ENCODE measurements around the gene ITGB3BP. TPM values are rescaled to one million over a fixed set of nuclear protein-coding genes. Genes with fewer than 3 reads are reported as not detected.

The ITGB3BP gene
- total RNA-seq, 2 donors from 2014 or later = 6.7 TPM; not detected in 1

- H3K4me1 ChIP-seq = no peaks in the 10 kb centered on the region
- intact Hi-C loops (cut with DNase I) = no loop called here
- TF ChIP-seq POLR2A (IDR thresholded peaks at IDR 0.05) = no peak
- no peak for TF ChIP-seq CTCF (IDR thresholded peaks at IDR 0.05)
- no peaks in the 10 kb centered on the region for H3K9me3 ChIP-seq
- no peak for ATAC-seq
- DNase-seq = no peak
- H3K36me3 ChIP-seq (replicated peaks in 1 of 2; ENCODE audit: insufficient read depth in 1 of 2, low read depth in 2 of 2) = no peaks in the 10 kb centered on the region
- no peak overlapping the region for H3K27ac ChIP-seq
- no peaks in the 10 kb centered on the region for H3K27me3 ChIP-seq
- no peak overlapping the region for H3K4me3 ChIP-seq
Measured at GRCh38 chr1:63405021-63405420, 118.0 kb downstream of the ITGB3BP start.

GRCh38 chr1:63403386-63403785 is 119.6 kb downstream of the ITGB3BP start:
- Histone ChIP-seq H3K27me3 (no peaks in the 10 kb centered on the region), H3K4me3 (no peak overlapping the region), H3K9me3 (no peaks in the 10 kb centered on the region), H3K36me3 (replicated peaks in 1 of 2; ENCODE audit: insufficient read depth in 1 of 2, low read depth in 2 of 2) (no peaks in the 10 kb centered on the region), H3K4me1 (no peaks in the 10 kb centered on the region), H3K27ac (no peak overlapping the region)
- TF ChIP-seq POLR2A (IDR thresholded peaks at IDR 0.05) (no peak), CTCF (IDR thresholded peaks at IDR 0.05) (no peak)
- ATAC-seq (no peak), DNase-seq (no peak)
- intact Hi-C loops (cut with DNase I) = no loop called here
- WGBS, 2 donors = 44 to 73% methylated on average over 3 of the region's 3 CpGs

GRCh38 chr1:63401945-63402344 is 121.1 kb downstream of the ITGB3BP start:
- WGBS, 2 donors = 81% methylated on average over 4 of the region's 4 CpGs
- DNase-seq = no peak
- intact Hi-C loops (cut with DNase I) = no loop called here
- ATAC-seq = no peak
- H3K27ac ChIP-seq = no peak overlapping the region
- no peak overlapping the region for H3K4me3 ChIP-seq
- H3K9me3 ChIP-seq = no peaks in the 10 kb centered on the region
- H3K4me1 ChIP-seq = no peaks in the 10 kb centered on the region
- H3K27me3 ChIP-seq = no peaks in the 10 kb centered on the region
- TF ChIP-seq CTCF (IDR thresholded peaks at IDR 0.05) (no peak), POLR2A (IDR thresholded peaks at IDR 0.05) (no peak)
- no peaks in the 10 kb centered on the region for H3K36me3 ChIP-seq (replicated peaks in 1 of 2; ENCODE audit: insufficient read depth in 1 of 2, low read depth in 2 of 2)

Small RNA genes within 50 kb of the gene (small RNA-seq; reads per million reads assigned to genes)
- gene RF02105 (not detected), gene RF02106 (not detected), gene RF02107 (not detected), gene RF02108 (not detected), gene RF02109 (not detected), gene RF02110 (not detected), gene RN7SL488P (not detected), gene RNU7-123P (not detected)

Other genes starting within 250 kb of the ITGB3BP start
- gene FOXD3, start 200.7 kb downstream of the ITGB3BP start, total RNA-seq = under 1 TPM in 1 of 2 donors, not detected in 1; 0.26 TPM
- gene ALG6, start 155.6 kb downstream of the ITGB3BP start, total RNA-seq = 10 to 100 TPM in 1 of 2 donors, 1 to 10 TPM in 1; 2.3 to 15.6 TPM
- 1 to 10 TPM; 4.7 to 4.9 TPM for gene EFCAB7, start 300 bp upstream of the ITGB3BP start, total RNA-seq
- 100 to 1,000 TPM in 1 of 2 donors, 10 to 100 TPM in 1; 68.5 to 123 TPM for gene PGM1, start 70.2 kb upstream of the ITGB3BP start, total RNA-seq

Data from body of pancreas (tissue), 4 donors.